K562 treated with DMSO at 1 percent for 24 hours (cell line): ENCODE data around the gene CTNND1. TPM values are rescaled to one million over a fixed set of nuclear protein-coding genes. Genes with fewer than 3 reads are reported as not detected.

Source experiments
- total RNA-seq: library from RNA; unstranded; fragments of 300-600 nt; gene quantifications from 2 replicates; pipeline ENCODE4 v1.2.3, GENCODE V29; 2022; ENCODE audit warnings: low read depth; ENCODE audit not compliant: insufficient read depth

CTNND1 gene, protein sequence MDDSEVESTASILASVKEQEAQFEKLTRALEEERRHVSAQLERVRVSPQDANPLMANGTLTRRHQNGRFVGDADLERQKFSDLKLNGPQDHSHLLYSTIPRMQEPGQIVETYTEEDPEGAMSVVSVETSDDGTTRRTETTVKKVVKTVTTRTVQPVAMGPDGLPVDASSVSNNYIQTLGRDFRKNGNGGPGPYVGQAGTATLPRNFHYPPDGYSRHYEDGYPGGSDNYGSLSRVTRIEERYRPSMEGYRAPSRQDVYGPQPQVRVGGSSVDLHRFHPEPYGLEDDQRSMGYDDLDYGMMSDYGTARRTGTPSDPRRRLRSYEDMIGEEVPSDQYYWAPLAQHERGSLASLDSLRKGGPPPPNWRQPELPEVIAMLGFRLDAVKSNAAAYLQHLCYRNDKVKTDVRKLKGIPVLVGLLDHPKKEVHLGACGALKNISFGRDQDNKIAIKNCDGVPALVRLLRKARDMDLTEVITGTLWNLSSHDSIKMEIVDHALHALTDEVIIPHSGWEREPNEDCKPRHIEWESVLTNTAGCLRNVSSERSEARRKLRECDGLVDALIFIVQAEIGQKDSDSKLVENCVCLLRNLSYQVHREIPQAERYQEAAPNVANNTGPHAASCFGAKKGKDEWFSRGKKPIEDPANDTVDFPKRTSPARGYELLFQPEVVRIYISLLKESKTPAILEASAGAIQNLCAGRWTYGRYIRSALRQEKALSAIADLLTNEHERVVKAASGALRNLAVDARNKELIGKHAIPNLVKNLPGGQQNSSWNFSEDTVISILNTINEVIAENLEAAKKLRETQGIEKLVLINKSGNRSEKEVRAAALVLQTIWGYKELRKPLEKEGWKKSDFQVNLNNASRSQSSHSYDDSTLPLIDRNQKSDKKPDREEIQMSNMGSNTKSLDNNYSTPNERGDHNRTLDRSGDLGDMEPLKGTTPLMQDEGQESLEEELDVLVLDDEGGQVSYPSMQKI
- total RNA-seq = 51.7 and 54.3 TPM in 2 replicates

GRCh38 chr11:57761301-57762234, at the start of gene CTNND1:
Gene CTNND1, plus strand, starts transcription at chr11:57761802. Its CDS starts 29,677 bp downstream, at chr11:57791479.

DNA sequence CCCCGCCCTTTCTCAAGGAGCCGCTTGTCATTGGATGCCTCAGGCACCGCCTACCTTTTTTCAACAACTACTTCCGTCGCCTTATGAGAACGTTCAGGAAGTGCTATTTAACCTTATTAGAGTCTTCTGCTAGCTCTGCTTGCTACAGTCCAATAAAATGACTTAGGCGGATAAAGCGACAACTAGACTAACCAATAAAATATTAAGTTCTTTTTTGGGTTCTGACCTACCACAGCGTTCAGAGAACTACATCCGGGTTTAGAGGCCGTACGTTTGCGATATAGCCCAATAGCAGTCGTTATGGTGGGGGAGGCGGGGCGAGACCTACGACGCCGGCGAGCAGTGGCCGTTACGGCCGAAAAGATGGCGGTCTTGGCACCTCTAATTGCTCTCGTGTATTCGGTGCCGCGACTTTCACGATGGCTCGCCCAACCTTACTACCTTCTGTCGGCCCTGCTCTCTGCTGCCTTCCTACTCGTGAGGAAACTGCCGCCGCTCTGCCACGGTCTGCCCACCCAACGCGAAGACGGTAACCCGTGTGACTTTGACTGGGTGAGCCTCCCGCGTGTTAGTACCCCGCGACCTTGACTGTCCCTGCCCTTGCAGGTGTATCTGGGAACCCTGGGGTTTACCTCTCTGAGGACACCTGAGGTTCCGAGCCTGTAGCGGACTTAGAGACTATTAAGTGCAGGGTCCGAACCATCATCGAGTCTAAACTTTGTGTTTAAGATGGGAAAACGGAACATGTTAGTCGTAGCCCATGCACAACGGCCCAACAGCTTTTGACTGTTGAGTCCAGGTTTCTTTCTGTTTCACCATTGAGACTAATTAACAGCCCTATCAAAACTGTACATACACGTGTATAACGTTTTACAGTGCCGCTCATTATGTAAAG, 49.1 kb upstream of the CTNND1 start, which contains the start of gene TMX2:
TSS of gene TMX2 (plus strand) at position 338 of the 895 bp plus-strand sequence. CDS start at position 364, 26 bp downstream.

GRCh38 chr11:57741132-57742086, 20.2 kb upstream of the CTNND1 start, which contains the start of gene SELENOH:
Gene SELENOH, plus strand, starts transcription at chr11:57741491. Its CDS starts 105 bp downstream, at chr11:57741596.

GRCh38 chr11:57751676-57752253, 9.8 kb upstream of the CTNND1 start, which contains the start of gene BTBD18:
Gene BTBD18, minus strand, starts transcription at chr11:57751819. Its CDS starts 631 bp downstream, at chr11:57751188.

Other genes starting within 250 kb of the CTNND1 start
- gene SLC43A1, start 246.1 kb upstream of the CTNND1 start, total RNA-seq = 86.0 and 90.3 TPM in 2 replicates
- gene TIMM10, start 231.0 kb upstream of the CTNND1 start, total RNA-seq = 46.0 and 49.7 TPM in 2 replicates
- 0.22 TPM in 1 of 2 replicates, not detected in the other for gene SMTNL1, start 224.2 kb upstream of the CTNND1 start, total RNA-seq
- 116 and 119 TPM in 2 replicates for gene UBE2L6, start 194.1 kb upstream of the CTNND1 start, total RNA-seq
- 0.52 and 1.9 TPM in 2 replicates for gene SERPING1, start 164.1 kb upstream of the CTNND1 start, total RNA-seq
- 2.0 and 2.3 TPM in 2 replicates for gene YPEL4, start 111.9 kb upstream of the CTNND1 start, total RNA-seq
- gene CLP1, start 104.0 kb upstream of the CTNND1 start, total RNA-seq = 19.8 and 20.6 TPM in 2 replicates
- gene ZDHHC5, start 93.7 kb upstream of the CTNND1 start, total RNA-seq = 36.2 and 37.4 TPM in 2 replicates
- gene MED19, start 49.6 kb upstream of the CTNND1 start, total RNA-seq = 26.5 and 28.3 TPM in 2 replicates
- gene TMX2, start 49.2 kb upstream of the CTNND1 start, total RNA-seq = 82.5 and 83.5 TPM in 2 replicates
- gene SELENOH, start 20.3 kb upstream of the CTNND1 start, total RNA-seq = 281 and 310 TPM in 2 replicates
- not detected in 2 replicates for gene BTBD18, start 10.0 kb upstream of the CTNND1 start, total RNA-seq